Epithelial cell of prostate (primary cell): Measurements from ENCODE around the gene SNCB.

Experiments used
- DNase-seq: peaks from one replicate; pipeline ENCODE4 v3.0.0-alpha.2; 2011; ENCODE audit warnings: low read depth, low spot score
- H3K27ac ChIP-seq: fragments of 450-650 bp; 2 replicates; pipeline ENCODE4 v1.5.1; 2017; ENCODE audit warnings: mild to moderate bottlenecking

Gene SNCB

DNA sequence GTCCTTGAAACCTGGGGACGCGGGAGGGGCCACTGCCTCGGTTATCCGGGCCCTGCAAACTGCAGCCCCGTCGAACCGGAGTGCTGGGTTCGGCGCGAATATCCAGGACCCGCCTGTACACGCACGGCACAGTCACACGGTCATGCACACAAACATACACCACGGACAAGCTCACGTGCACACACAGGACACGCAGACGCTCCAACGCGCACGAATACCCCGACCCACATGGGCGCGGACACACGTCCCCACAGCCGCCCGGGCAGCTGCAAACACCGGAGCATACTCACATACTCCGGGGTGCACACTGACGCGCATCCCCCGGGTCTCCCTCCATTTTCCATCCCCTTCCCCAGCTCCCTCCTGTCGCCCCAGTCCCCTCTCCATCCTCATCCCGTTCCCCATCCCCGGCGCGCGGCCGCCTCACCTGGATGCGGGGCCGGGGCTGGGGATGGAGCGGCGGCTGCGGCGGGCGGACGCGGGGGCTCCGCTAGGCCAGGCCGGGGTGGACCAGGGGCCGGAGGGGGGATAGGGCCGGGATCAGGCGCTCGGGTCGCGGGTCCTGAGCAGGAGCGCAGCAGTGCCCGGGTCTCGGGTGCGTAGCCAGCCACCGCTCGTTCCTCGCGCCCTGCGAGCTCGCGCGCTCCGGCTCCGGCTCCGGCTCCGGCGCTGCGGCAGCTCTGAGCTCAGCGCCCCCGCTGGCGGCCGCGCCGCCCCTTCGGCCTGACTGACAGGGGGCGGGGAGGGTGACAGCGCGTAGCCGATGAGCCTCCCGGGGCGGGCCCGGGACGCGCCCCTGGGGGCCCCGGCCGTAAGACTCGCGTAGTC is at the start of gene SNCB, which contains the start of gene EIF4E1B:
TSS of gene SNCB (minus strand) at position 682 of the 828 bp plus-strand sequence. CDS start 880 bp downstream, outside the sequence.
TSS of gene EIF4E1B (plus strand) at position 823 of the 828 bp plus-strand sequence. CDS start 12,113 bp downstream, outside the sequence.
- no peak within 1 kb of the TSS for H3K27ac ChIP-seq
- no peak for DNase-seq

DNA sequence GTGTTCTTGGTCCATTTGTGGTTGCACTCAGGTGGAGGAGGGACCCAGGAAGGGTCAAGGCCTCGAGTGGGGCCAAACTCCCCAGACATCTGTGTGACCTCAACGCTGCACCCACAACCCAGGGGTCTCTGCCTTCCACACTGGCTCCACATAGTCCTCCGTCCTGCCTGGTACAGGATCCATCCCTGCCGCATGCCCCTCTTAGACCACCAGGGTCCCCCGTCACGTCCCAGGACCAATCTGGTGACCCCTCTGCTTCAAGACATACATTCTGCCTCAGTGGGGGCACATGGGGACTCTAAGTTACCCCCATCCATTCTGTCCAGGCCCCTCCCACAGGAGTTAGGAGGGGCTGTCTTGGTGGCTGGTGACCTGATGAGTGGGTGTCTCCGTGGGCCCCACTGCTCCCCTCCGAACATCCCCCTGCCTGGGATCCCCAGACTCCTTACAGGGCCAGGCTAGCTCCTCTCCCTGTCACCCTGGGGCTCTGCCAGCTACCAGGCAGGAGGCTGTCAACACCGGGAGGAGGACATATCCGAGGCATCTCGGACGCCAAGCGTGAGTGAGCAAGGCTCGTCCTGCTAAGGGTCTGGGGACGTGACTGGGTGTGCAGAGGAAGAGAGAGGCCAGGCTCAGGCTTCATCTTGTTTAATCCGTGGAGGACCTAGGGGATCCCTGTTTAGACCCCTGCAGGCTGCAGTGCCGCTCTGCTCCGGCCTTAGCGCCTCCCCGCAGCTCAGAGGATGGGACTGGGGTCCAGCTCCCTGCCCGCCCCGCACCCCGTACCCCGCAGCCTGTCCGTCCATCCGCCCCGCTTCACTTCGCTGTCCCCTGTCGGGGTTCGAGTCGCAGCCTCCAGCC is 49.3 kb upstream of the SNCB start:
- no peak for DNase-seq
- H3K27ac ChIP-seq = no peak overlapping the region

DNA sequence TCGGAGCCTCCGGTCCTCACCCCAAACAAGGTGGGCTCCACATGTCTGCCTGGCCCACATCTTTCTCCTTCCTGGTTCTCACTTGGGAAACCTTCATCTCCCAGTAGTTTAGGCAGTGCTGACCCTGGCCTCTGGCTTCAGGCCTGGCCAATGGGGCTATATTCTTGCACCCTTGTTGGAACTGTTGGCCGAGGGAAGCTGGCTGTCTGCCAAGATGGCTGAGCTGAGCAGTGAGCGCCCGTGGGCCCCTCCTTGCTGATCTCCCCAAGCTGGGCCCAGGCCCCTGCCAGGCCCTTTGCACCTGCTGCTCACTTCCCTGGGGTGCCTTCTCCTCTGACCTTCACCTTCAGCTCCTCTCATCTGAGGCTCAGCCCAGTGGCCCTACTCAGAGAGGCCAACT is 48.2 kb upstream of the SNCB start:
- no peak overlapping the region for H3K27ac ChIP-seq
- DNase-seq = no peak

DNA sequence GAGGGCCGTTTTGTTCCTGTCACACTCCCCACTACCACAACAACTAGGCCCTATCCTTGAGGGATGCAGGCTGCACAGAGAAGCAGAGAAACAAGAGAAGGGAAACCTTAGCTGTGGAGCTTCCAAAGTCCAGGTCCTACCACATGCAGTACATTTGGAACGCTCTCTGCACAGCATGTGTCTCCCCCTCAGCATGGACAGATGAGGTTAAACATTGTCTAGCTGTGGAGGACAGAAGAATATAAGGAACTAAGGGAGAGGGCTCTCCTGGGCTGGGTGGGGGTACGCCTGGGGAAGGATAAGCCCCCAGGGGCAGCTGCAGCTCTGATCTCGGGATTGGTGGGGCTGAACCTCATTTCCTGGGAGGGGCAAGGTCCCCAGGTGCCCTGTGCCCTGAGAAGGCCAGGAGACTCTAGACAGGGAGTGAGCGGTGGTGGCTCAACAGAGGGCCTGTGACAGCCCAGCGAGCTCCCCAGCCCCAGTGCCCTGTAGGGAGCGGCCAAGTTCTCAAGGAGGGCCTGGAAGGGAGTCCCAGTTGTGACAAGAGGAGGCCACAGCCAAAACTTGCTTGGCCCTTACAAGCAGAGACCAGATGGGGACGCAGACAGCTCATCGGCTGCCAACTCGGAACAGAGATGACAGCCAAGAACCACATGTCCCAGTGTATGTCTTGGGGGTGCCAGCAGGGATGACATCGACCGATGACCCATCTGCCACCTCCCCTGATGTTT is 47.0 kb upstream of the SNCB start:
- no peak overlapping the region for H3K27ac ChIP-seq
- DNase-seq = no peak

DNA sequence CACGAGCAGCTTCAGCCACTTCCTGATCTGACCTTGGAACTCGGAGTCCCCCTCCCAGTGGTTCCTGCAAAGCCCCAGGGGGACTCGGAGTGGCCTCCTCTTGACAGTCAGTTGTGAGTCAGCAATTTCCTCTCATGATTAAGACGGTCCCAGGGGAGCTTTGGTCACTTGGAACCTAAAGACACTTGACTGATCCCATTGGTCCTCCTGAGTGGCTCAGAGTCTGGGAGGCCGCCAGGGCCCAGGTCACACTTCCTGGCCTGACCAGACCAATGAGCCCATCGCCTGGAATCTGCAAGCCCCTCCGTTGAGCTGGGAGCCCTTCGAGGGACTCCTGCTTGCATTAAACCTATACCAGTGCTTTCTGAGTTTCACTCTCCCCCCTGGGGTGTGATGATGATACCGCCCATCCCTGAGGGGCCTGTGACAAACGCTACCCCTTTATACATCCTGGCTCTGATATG is 46.1 kb upstream of the SNCB start:
- DNase-seq = no peak
- no peak overlapping the region for H3K27ac ChIP-seq

DNA sequence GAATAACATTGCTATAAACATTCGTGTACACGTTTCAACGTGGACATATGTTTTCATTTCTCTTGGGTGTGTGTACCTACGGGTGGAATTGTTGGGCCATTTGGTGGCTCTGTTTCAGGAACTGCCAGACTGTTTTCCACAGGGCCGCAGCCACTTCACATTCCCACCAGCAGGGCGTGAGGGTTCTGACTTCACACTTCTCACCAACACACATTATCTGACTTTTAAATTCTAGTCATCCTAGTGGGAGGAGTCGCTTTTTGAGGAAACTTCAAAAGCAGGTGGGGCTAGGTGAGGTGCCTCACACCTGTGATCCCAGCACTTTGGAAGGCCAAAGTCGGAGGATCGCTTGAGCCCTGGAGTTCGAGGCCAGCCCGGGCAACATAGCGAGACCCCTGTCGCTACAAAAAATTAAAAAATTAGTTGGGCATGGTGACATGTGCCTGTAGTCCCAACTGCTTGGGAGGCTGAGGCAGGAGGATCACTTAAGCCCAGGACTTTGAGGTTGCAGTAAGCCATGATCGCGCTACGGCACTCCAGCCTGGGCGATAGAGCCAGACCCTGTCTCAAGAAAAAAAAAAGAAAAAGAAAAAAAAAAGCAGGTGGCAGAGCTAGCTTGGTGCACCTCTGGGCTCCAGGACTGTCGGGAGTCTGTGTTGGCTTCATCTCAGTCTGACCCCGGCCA is 45.5 kb upstream of the SNCB start:
- no peak for DNase-seq
- no peak overlapping the region for H3K27ac ChIP-seq

DNA sequence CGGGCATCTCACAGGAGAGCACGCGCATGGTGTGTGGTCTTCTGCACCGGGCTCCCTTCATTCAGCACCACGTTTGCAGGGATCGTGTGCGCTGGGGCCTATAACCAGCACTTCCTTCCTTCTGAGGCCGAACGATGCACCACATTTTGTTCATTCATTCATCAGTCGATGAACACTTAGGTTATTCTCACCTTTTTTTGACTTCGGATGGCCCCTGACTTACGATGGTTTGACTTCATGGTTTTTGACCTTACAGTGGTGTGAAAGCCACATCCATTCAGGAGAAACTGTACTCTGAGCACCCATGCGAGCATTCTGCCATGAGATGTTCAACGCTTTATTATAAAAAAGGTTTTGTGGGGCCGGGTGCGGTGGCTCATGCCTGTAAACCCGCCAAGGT is 44.5 kb upstream of the SNCB start:
- H3K27ac ChIP-seq = no peak overlapping the region
- DNase-seq = no peak

DNA sequence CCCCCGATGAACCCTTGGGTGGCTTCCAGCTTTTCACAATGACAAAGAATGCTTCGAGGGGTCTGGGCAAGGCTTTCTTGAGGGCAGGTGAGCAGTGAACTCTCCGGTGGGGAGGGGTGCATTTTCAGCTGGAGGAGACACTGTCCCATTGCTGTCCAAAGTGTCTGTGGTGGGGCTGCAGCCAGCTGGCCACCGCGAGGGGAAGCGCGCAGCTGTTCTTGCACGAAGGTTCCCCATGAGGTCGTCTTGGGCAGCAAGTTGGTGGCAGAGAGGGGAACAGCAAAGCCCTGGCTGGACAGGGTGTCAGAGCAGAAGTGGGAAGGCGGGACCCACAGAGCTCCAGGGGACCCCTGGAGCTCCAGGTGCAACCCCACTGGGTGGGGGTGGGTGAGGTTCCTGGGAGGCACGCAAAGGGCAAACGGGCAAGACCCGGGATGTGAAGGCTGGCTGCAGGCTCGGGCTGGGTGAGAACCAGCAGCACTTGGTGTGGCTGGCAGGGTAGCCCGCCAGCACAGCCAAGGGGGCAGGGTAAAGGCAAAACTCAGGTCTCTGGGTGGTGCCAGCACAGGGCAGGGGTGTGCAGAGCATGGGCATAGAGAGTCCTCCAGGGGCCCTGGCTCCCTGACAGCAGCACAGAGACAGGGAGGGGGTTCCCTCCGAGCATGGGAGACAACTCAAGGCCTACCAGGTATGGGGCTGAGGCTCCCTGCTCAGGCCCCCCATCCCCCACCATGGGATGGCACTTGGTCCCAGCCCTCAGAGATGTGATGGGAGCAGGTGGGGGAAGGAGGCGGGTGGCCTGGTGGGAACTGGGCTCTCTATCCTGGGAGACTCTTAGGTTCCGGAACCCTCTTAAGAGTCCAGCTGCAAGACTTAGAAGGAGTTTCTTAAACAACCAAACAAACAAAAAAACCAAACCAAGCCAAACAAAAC is 43.6 kb upstream of the SNCB start:
- H3K27ac ChIP-seq = no peak overlapping the region
- DNase-seq = no peak

DNA sequence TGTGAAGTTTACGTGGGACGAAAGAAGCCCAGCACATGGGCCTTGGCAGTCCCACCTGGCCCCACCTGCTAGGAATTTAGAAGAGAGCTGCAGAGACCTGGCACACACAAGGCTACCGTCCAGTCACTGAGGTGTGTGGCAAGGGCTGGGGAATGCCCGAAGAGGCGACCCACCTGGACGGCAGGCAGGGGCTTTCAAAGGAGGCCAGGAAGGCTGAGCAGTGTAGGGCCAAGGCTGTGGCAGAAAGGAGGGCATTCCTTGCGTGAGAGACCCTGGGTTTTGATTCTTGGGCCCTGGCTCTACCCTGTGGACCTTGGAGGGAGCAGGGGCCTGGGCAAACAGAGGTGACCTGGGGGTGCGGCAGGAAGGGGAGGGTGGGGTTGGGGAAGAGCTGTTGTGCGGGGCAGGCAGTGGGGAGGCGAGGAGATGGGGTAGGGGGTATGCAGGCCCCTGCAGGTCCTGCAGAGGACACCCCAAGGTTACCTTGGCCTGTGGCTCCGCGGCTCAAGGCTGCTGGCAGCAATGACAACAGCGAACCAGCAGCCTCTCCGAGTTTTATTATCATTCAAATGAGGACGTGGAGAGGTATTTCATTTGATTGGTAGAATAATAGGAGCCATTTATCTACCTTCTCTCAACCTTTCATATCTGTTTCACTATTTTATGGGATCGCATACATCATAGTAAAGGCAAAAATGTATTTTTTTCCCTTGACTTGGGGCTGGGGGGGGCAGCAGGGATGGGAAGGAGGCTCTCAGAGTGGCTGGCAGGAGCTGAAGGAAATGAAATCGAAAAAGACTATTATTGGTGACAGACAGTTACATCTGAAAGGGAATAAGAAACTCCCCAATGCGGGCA is 41.8 kb upstream of the SNCB start:
- no peak overlapping the region for H3K27ac ChIP-seq
- no peak for DNase-seq

DNA sequence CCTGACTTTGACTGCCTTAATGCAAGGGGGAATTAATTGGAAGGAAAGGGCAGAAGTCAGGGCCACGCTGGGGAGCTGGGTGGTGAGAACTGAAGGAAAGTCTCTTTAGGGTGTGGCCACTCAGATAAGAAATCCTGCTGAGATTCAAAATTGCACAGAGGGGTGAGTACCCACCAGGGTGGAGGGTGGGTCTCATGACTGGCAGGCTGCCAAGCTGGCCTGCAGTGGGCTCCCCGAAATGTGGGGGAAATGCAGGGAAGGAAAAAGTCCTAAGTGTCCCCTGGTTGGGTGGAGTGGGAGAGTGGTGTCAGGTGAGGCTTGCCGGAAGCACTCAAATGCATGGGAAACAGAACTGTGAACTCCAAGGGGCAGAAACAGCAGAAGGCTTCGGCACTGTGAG is 41.1 kb upstream of the SNCB start:
- DNase-seq = no peak
- no peak overlapping the region for H3K27ac ChIP-seq

DNA sequence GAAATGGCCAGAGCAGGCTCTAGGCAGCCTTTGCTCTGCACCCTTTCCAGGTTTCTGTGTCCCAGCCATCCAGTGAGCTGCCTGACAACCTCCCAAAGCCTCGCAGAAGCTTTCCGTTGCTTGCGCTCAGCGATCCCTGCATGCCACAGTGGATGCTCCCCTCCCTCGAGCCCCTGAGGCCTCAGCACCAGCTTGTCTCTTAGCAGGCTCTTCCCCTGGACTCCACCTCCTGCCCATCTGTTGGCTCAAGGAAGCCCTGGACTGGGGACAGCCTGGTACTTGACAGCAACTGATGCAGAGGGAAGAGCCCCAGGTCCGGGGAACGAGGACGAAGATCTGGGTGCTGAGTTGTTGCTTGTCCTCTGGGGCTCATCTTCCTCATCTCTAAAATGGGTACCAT is 40.1 kb upstream of the SNCB start:
- DNase-seq = no peak

DNA sequence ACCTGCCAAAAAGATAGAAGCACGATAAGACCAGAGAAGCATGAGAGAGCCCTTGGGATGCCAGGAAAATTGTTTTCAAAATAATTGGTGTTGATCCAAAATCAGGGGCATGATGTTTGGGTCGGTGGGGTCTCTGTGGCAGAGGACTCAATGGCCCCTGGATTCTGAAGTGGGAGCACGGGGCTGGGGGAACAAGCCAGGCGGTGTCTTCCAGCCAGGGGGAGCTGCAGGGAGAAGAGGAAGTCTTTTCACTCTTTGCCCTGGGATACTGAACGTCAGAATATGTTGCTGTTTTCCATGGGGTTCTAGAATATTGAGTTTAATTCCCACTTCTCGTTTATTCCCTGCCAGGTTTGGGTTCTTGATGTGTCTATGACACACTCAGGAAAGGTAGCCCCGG is 37.3 kb upstream of the SNCB start:
- DNase-seq = no peak
- no peak overlapping the region for H3K27ac ChIP-seq

More for the DNA sequence above, 40.1 kb upstream of the SNCB start:
- H3K27ac ChIP-seq = no peak overlapping the region

DNA sequence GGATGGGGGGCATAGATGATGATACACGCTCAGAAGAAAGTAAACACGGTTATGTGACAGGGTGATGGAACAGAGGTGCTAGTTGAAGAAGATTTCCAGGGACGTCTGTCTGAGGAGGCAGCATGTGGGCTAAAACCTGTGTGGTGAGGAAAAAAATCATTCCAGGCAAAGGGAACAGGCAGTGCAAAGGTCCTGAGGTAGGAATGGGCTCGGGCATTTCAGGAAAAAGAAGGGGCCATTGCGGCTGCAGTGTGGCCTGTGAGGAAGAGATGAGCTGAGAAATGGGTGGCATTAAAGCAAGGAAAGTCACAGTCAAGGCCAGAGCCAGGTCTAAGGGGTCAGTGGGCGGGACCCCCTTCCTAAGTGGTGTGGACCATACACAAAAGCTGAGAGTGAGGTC is 35.2 kb upstream of the SNCB start:
- no peak for DNase-seq
- H3K27ac ChIP-seq = no peak overlapping the region

DNA sequence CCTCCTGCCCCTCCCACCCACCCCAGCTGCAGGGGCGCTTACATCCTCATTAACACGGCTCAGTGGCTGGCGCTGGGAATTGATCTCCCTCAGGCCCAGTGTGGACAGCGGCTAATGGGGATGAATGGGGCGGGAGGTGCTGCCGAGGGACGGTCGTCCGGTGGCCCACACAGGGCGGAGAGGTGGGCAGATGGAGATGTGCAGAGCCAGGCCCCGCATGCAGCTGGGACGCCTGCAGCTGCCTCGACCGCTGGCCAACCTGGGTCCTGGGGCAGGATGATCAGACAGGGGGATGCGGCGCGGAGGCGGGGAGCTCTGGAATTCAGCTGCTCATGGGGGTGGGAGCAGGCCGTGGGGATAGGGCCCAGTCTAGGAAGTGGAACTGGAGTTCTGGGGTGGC is 34.6 kb upstream of the SNCB start:
- H3K27ac ChIP-seq = no peak overlapping the region
- DNase-seq = no peak

DNA sequence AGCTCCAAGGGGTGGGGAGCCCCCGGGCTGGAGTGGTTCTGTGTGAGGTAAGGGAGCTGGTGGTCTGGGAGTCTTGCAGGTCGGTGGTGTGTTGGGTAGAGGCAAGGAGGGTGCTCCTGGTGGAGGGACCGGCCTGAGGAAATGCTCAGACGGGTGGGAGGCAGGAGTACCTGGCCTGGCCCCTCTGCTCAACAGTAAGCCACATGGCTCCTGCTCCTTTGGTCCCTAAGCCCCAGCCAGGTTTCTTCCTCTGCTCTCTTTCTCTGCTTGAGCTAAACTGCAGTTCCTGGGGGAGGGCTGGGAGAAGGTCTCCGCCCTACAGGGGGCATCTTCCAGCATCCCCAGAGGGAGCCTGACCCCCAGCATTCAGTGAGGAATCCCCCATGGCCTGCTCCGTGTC is 34.1 kb upstream of the SNCB start:
- DNase-seq = no peak
- H3K27ac ChIP-seq = no peak overlapping the region

DNA sequence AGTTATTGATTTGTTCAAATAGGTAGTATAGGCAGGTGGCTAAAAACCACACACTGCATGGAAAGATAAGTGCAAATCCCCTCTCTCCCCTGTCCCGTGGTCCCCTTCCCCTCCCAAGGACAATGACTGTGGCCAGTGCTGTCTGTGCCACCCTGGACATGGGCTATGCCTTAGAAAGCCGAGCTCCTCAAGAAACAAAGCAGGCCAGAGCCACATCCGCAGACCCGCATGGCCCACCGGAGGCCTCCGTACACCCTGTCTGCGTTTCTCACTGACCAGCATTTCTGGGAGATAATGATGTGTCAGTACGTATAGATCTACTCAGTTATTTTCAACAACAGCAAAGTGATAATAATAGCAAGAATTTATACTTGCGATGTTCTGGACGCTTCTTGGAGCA is 33.2 kb upstream of the SNCB start:
- no peak overlapping the region for H3K27ac ChIP-seq
- no peak for DNase-seq

DNA sequence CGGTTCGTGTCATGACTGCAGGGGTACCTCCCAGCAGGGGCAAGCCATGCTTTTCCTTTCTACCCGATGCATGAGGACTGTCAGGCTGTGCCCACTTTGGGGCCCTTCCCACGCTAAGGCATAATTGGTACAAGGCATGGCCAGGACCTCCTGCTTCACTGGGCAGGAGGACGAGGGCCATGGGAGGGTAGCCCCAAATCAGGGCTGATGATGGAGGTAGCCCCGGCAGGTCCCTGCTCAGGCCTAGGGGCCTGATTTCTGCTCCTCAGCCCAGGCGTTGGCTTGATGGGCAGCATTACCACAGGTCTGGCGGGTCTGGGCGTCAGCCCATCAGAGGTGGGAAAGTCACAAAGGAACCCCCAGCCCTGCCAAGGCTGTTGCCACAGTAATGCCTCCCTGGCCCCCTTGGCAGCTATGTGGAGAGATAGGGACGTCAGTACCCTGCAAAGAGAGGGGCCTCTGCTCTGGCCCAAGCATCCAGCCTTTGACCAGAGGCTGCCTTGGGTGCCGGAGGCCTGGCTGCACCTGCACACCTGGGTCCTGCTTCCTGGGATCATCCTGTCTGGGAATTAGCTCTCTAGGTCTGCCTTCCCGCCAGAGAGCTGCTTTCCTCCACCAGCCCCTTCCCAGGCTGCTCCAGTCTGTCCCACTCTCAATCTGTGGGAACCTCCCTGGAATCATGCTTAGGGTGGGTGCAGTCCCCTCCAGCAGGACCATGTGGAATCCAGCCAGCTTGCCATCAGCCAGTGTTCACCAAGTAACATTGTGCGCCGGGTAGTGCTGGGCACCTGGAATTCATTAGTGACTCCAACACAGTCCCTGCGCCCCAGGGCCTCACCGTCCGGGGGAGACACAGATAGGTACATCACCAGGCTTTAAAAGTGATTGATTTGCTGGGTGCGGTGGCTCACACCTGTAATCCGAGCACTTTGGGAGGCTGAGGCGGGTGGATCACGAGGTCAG is 32.3 kb upstream of the SNCB start:
- DNase-seq = no peak
- no peak overlapping the region for H3K27ac ChIP-seq
